HG02798 (cell line): ENCODE data around the gene CELF4.
A peak's percentile ranks its signal among the peaks of the same experiment; 100 is the strongest.

Source experiments
- ATAC-seq: cut with Tn5 transposase; IDR thresholded peaks from one replicate; pipeline ENCODE4 v1.9.1; 2021; ENCODE audit warnings: mild to moderate bottlenecking; ENCODE audit not compliant: unreplicated experiment, poor library complexity

The CELF4 gene

GRCh38 chr18:37565101-37565976, at the start of gene CELF4:
CELF4 (minus strand) TSS chr18:37565798.
- no peak for ATAC-seq

GRCh38 chr18:37613253-37613565, 47.6 kb upstream of the CELF4 start:
- no peak for ATAC-seq

- ATAC-seq: no peak
These were observed 47.1 kb upstream of the CELF4 start for GRCh38 chr18:37612524-37613252.

- ATAC-seq: no peak
These were observed 46.1 kb upstream of the CELF4 start for GRCh38 chr18:37611614-37612279.

GRCh38 chr18:37608876-37609275, 43.3 kb upstream of the CELF4 start:
- ATAC-seq: no peak

GRCh38 chr18:37607281-37607680, 41.7 kb upstream of the CELF4 start:
- ATAC-seq: no peak

- no peak for ATAC-seq
These were observed 38.4 kb upstream of the CELF4 start for GRCh38 chr18:37604032-37604431.

GRCh38 chr18:37598966-37599896, 33.6 kb upstream of the CELF4 start:
- ATAC-seq: peak; percentile 58

GRCh38 chr18:37598396-37598795, 32.8 kb upstream of the CELF4 start:
- no peak for ATAC-seq

GRCh38 chr18:37590346-37590745, 24.7 kb upstream of the CELF4 start:
- ATAC-seq: no peak

GRCh38 chr18:37588289-37588688, 22.7 kb upstream of the CELF4 start:
- no peak for ATAC-seq

- no peak for ATAC-seq
These were observed 21.1 kb upstream of the CELF4 start for GRCh38 chr18:37586656-37587225.

GRCh38 chr18:37584952-37585695, 19.5 kb upstream of the CELF4 start:
- ATAC-seq: no peak

GRCh38 chr18:37584217-37584616, 18.6 kb upstream of the CELF4 start:
- ATAC-seq: no peak

GRCh38 chr18:37582261-37582660, 16.7 kb upstream of the CELF4 start:
- ATAC-seq: no peak

- ATAC-seq: peak; percentile 52
These were observed 13.4 kb upstream of the CELF4 start for GRCh38 chr18:37578886-37579513.

GRCh38 chr18:37578182-37578678, 12.6 kb upstream of the CELF4 start:
- ATAC-seq: no peak

GRCh38 chr18:37577051-37577611, 11.5 kb upstream of the CELF4 start:
- ATAC-seq: no peak
